HG02623 (cell line): ENCODE data around the gene PJA2.
"Not testable (repeated sequence)": the region's sequence is repeated elsewhere in the genome, so short reads cannot be mapped to it uniquely, and the experiment has no call there.

Source experiments
- ATAC-seq: cut with Tn5 transposase; IDR thresholded peaks from one replicate; pipeline ENCODE4 v1.9.1; 2021; ENCODE audit warnings: moderate library complexity; ENCODE audit not compliant: unreplicated experiment

PJA2 gene

GRCh38 chr5:109309326-109310063 is 100.3 kb downstream of the PJA2 start:
- no peak for ATAC-seq

GRCh38 chr5:109307951-109308350 is 101.8 kb downstream of the PJA2 start:
- no peak for ATAC-seq

- no peak for ATAC-seq
Observed at GRCh38 chr5:109307456-109307855, 102.3 kb downstream of the PJA2 start.

- ATAC-seq: no peak
Observed at GRCh38 chr5:109305352-109305751, 104.4 kb downstream of the PJA2 start.

- ATAC-seq: no peak
Observed at GRCh38 chr5:109304309-109304708, 105.5 kb downstream of the PJA2 start.

GRCh38 chr5:109300367-109300766 is 109.4 kb downstream of the PJA2 start:
- no peak for ATAC-seq

GRCh38 chr5:109299557-109299956 is 110.2 kb downstream of the PJA2 start:
- ATAC-seq: no peak

- ATAC-seq: no peak
Observed at GRCh38 chr5:109298794-109299193, 111.0 kb downstream of the PJA2 start.

GRCh38 chr5:109297900-109298299 is 111.9 kb downstream of the PJA2 start:
- ATAC-seq: no peak

GRCh38 chr5:109291090-109291489 is 118.7 kb downstream of the PJA2 start:
- ATAC-seq: no peak

- ATAC-seq: no peak
Observed at GRCh38 chr5:109290231-109290630, 119.5 kb downstream of the PJA2 start.

- not testable (repeated sequence) for ATAC-seq
Observed at GRCh38 chr5:109286628-109287027, 123.1 kb downstream of the PJA2 start.
